GM12892 (cell line): ENCODE measurements around the gene MYBPC2.

Experiments used
- POLR2A ChIP-seq: IDR thresholded peaks from 2 replicates; pipeline ENCODE4 v1.6.1; 2011; ENCODE audit warnings: low read depth, low read length, control low read depth
- POLR2AphosphoS5 ChIP-seq: IDR thresholded peaks from 2 replicates; pipeline ENCODE4 v1.6.1; 2011; ENCODE audit warnings: low read depth, low read length, control low read depth
- TAF1 ChIP-seq: IDR thresholded peaks from 2 replicates; pipeline ENCODE4 v1.6.1; 2011; ENCODE audit warnings: low read depth, mild to moderate bottlenecking, control low read depth, low read length, borderline replicate concordance

- TF ChIP-seq TAF1 (no peak), POLR2AphosphoS5 (no peak), POLR2A (no peak)
Observed at GRCh38 chr19:50457300-50457699, 24.6 kb downstream of the MYBPC2 start.
